OCI-LY7 (cell line): ENCODE results near the gene RANBP3L.

Experiments used
- CTCF ChIP-seq: fragments of 200-600 bp; sonication (generic); conservative IDR thresholded peaks from 2 replicates; pipeline ENCODE4 v1.5.1; 2014; ENCODE audit warnings: mild to moderate bottlenecking, antibody characterized with exemption, low read length, moderate library complexity, mixed read lengths
- EZH2phosphoT487 ChIP-seq: fragments of 200-600 bp; sonication (generic); IDR thresholded peaks from 2 replicates; pipeline ENCODE4 v1.6.1; 2018; ENCODE audit warnings: low read depth, borderline replicate concordance, mild to moderate bottlenecking, mixed run types, antibody characterized with exemption, low read length, moderate library complexity, mixed read lengths

GRCh38 chr5:36253575-36253974, 48.1 kb downstream of the RANBP3L start:
- TF ChIP-seq CTCF, result no peak
- TF ChIP-seq EZH2phosphoT487, result no peak
